ENCODE data around the gene CIAO2A. TPM values are rescaled to one million over a fixed set of nuclear protein-coding genes. Genes with fewer than 3 reads are reported as not detected.
A peak's percentile ranks its signal among the peaks of the same experiment; 100 is the strongest.

The CIAO2A gene
- total and polyA plus RNA-seq, 12 donors, result 49.2 to 209 (median 118) TPM

- DNase-seq, result no peak
- H3K36me3 ChIP-seq (replicated peaks in 1 of 2), result peaks cover 0 to 55% of the 10 kb centered on the region in 2 donors
- no peaks in the 10 kb centered on the region for H3K9me3 ChIP-seq (replicated peaks in 1 of 3)
- no peak overlapping the region for H3K27ac ChIP-seq
- intact Hi-C loops (cut with DNase I), result loop anchor here in 1 of 2 donors (10.0 kb wide), 1 partner anchor 57 kb away; no protein-coding TSS in a partner anchor
- 96 to 97% (median 96%) methylated on average over 8 of the region's 8 CpGs for WGBS, 4 donors
- TF ChIP-seq POLR2A (IDR thresholded peaks at IDR 0.05), result no peak
- no peak for TF ChIP-seq CTCF (IDR thresholded peaks at IDR 0.05)
- H3K4me1 ChIP-seq (replicated peaks in 1 of 2), result peaks cover 0 to 4% of the 10 kb centered on the region in 2 donors
- no peaks in the 10 kb centered on the region for H3K27me3 ChIP-seq
- no peak overlapping the region for H3K4me3 ChIP-seq
These were observed 48.3 kb upstream of the CIAO2A start for GRCh38 chr15:64141798-64142512.

- Histone ChIP-seq H3K36me3 (replicated peaks in 1 of 2) (peaks cover 0 to 70% of the 10 kb centered on the region in 2 donors), H3K9me3 (replicated peaks in 1 of 3) (no peaks in the 10 kb centered on the region), H3K27me3 (no peaks in the 10 kb centered on the region), H3K4me1 (replicated peaks in 1 of 2) (peaks cover 7 to 14% of the 10 kb centered on the region in 2 donors), H3K27ac (no peak overlapping the region), H3K4me3 (no peak overlapping the region)
- TF ChIP-seq CTCF (IDR thresholded peaks at IDR 0.05), result no peak
- no peak for TF ChIP-seq POLR2A (IDR thresholded peaks at IDR 0.05)
- intact Hi-C loops (cut with DNase I), result no loop called here
- WGBS, 4 donors, result 91 to 100% (median 95%) methylated on average over 3 to 4 of the region's 4 CpGs
- no peak for DNase-seq
These were observed 44.8 kb upstream of the CIAO2A start for GRCh38 chr15:64138331-64138941.

DNA sequence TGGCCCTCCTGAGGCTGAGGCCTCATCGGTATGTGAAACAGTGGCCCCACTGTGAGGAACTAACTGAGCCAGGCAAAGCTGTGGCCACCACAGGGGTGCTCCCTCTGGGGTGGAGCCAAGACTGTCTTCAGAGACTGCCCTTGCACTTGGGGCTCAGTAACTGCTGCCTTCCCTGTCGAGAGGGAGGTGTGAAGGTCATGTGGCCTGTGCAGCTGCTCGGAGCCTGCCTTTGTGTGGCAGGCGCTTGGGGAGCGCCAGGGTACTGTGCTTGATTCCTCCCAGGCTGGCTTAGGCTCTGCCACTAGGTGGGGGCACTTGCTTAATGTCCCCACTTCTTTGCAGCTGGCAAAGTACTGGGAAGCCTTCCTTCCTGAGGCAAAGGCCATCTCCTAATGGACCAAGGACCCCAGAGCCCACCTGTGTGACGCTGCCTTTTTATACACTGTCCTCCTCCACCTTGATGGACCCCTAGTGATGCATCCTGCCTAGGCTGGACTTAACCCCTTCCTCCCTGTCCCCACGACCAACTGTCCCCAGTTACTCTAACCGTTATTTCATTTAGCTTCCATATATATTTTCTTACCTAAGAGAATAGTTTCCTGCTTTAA is 43.7 kb upstream of the CIAO2A start:
- Histone ChIP-seq H3K27me3 (no peaks in the 10 kb centered on the region), H3K27ac (no peak overlapping the region), H3K4me1 (replicated peaks in 1 of 2) (peaks cover 7 to 15% of the 10 kb centered on the region in 2 donors), H3K9me3 (replicated peaks in 1 of 3) (no peaks in the 10 kb centered on the region), H3K4me3 (no peak overlapping the region), H3K36me3 (replicated peaks in 1 of 2) (peaks cover 0 to 70% of the 10 kb centered on the region in 2 donors)
- peak in 2 of 7 donors; percentile 37 to 49 for DNase-seq
- intact Hi-C loops (cut with DNase I), result no loop called here
- TF ChIP-seq POLR2A (IDR thresholded peaks at IDR 0.05), result no peak
- TF ChIP-seq CTCF (IDR thresholded peaks at IDR 0.05), result no peak
- WGBS, 4 donors, result 66 to 75% (median 73%) methylated on average over 5 to 8 of the region's 8 CpGs

DNA sequence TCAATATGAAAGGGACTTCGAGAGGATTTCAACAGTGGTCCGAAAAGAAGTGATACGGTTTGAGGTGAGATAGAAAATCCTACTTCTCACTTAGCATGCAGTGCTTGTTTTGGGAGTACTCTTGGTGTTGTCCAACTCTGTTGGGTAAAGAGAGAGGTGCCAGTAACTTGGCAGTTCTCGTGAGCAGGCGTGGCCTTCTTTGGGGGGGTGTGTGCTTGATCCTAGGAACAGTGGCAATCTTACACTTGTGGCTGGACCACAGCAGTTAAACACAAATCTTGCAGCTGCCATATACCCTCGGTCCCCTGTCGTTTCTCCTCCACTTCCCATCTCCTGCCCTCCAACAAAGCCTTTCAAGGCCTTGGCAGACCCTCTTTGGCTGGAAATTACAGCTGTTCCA is 42.7 kb upstream of the CIAO2A start:
- no peak overlapping the region for H3K27ac ChIP-seq
- 87 to 92% (median 89%) methylated on average over 6 to 7 of the region's 7 CpGs for WGBS, 4 donors
- H3K9me3 ChIP-seq (replicated peaks in 1 of 3), result no peaks in the 10 kb centered on the region
- H3K36me3 ChIP-seq (replicated peaks in 1 of 2), result peaks cover 0 to 74% of the 10 kb centered on the region in 2 donors
- DNase-seq, result no peak
- TF ChIP-seq CTCF (IDR thresholded peaks at IDR 0.05) (no peak), POLR2A (IDR thresholded peaks at IDR 0.05) (no peak)
- no peaks in the 10 kb centered on the region for H3K27me3 ChIP-seq
- H3K4me1 ChIP-seq (replicated peaks in 1 of 2), result peaks cover 7 to 15% of the 10 kb centered on the region in 2 donors
- no peak overlapping the region for H3K4me3 ChIP-seq
- intact Hi-C loops (cut with DNase I), result no loop called here
